ENCODE data around the gene CHL1. TPM values are rescaled to one million over a fixed set of nuclear protein-coding genes. Genes with fewer than 3 reads are reported as not detected.

The CHL1 gene, protein sequence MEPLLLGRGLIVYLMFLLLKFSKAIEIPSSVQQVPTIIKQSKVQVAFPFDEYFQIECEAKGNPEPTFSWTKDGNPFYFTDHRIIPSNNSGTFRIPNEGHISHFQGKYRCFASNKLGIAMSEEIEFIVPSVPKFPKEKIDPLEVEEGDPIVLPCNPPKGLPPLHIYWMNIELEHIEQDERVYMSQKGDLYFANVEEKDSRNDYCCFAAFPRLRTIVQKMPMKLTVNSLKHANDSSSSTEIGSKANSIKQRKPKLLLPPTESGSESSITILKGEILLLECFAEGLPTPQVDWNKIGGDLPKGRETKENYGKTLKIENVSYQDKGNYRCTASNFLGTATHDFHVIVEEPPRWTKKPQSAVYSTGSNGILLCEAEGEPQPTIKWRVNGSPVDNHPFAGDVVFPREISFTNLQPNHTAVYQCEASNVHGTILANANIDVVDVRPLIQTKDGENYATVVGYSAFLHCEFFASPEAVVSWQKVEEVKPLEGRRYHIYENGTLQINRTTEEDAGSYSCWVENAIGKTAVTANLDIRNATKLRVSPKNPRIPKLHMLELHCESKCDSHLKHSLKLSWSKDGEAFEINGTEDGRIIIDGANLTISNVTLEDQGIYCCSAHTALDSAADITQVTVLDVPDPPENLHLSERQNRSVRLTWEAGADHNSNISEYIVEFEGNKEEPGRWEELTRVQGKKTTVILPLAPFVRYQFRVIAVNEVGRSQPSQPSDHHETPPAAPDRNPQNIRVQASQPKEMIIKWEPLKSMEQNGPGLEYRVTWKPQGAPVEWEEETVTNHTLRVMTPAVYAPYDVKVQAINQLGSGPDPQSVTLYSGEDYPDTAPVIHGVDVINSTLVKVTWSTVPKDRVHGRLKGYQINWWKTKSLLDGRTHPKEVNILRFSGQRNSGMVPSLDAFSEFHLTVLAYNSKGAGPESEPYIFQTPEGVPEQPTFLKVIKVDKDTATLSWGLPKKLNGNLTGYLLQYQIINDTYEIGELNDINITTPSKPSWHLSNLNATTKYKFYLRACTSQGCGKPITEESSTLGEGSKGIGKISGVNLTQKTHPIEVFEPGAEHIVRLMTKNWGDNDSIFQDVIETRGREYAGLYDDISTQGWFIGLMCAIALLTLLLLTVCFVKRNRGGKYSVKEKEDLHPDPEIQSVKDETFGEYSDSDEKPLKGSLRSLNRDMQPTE (N-terminal part only)
- not detected for total RNA-seq

DNA sequence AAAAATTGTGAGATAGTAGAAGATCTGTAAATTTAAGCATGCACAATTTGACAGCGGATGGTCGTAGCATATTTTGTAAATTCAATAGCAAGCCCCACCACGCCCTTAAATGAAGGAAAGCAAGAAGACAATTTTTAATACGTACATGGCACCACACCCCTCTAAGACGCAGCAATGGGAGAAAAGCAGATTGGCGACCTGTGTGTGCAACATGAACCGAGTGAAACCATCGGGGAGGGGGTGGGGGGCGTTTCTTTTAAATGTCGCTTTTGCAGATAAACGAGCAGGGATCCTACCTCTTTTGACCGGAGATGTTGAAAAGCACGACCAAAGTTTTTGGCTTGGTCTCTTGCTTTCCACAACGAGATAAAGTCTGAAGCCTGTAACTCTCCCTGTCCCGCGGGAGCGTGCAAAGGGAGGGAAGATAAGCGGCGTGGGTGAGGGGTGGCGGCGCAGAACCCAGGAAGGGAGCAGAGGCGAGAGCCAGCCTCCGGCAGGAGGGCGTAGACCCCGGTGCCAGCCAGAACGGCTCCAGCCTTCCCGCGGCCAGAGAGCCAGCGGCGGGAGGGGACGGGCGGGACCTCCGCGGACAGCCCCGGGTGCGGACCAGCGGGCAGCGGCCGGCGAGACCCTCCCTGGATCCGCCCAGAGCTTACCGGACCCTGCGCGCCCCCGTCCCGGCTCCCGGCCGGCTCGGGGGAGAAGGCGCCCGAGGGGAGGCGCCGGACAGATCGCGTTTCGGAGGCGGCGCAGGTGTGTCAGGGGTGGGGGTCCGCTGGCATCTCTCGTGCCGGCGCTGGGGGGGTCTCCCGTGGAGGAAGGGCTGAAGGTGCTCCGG is at the start of gene CHL1:
Gene CHL1 (plus strand): TSS at position 453 of the 838 bp plus-strand sequence. CDS start 123,014 bp downstream, outside the sequence.
- peaks cover 24% of the 10 kb centered on the region for H3K27me3 Mint-ChIP-seq
- DNase-seq: peak; percentile 21
- H3K27ac Mint-ChIP-seq: peak within 1 kb of the TSS; percentile 38
- no peak for ATAC-seq (ENCODE audit: low read depth)
- peaks cover 3% of the 10 kb centered on the region for H3K36me3 Mint-ChIP-seq
- H3K4me3 Mint-ChIP-seq: peak within 1 kb of the TSS; percentile 3
- H3K4me1 Mint-ChIP-seq: peaks cover 3% of the 10 kb centered on the region
- peaks cover 2% of the 10 kb centered on the region for H3K9me3 Mint-ChIP-seq
- POLR2A ChIA-PET: no interaction called here

DNA sequence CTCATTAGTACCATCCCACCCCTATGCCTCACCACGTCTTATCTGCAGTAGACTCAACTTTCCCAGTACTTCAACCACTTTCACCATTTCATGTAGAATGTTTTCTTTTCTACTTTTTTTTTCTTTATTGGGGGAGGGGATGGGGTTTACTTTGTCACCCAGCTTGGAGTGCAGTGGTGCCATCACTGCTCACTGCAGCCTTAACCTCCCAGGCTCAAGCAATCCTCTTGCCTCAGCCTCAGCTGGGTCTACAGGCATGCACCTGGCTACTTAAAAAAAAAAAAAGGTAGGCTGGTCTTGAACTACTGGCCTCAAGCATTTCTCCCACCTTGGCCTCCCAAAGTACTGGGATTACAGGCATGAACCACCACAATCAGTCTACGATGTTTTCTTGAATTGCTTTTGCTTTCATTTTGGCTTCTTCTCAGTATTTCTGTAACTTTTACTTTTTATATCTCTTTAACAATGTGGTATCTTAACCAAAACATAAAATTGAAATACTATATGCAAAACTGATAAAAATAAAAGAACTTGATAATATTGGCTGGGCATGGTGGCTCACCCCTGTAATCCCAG is 44.9 kb upstream of the CHL1 start:
- no peak overlapping the region for H3K4me3 Mint-ChIP-seq
- POLR2A ChIA-PET: no interaction called here
- ATAC-seq (ENCODE audit: low read depth): no peak
- no peaks in the 10 kb centered on the region for H3K9me3 Mint-ChIP-seq
- no peak for DNase-seq
- no peaks in the 10 kb centered on the region for H3K36me3 Mint-ChIP-seq
- H3K27me3 Mint-ChIP-seq: no peaks in the 10 kb centered on the region
- no peaks in the 10 kb centered on the region for H3K4me1 Mint-ChIP-seq
- H3K27ac Mint-ChIP-seq: no peak overlapping the region

DNA sequence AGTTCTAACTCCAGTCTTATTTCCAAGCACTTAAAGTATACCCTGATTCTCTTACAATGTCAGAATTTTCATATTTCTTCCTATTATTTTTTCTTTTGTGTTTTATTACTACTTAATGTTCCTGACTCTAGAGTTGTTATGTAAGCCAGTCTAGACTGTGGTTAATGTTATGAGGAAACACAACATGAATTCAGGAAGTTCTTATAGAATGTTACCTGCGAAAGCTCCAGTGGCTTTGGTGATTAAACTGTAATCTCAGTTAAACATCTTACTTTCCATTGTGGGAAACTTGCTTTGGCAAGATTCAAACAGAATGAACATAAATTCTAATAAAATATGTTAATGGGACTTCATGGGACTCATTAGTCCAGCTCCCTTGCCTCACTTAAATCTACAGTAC is 36.6 kb upstream of the CHL1 start:
- no peaks in the 10 kb centered on the region for H3K4me1 Mint-ChIP-seq

DNA sequence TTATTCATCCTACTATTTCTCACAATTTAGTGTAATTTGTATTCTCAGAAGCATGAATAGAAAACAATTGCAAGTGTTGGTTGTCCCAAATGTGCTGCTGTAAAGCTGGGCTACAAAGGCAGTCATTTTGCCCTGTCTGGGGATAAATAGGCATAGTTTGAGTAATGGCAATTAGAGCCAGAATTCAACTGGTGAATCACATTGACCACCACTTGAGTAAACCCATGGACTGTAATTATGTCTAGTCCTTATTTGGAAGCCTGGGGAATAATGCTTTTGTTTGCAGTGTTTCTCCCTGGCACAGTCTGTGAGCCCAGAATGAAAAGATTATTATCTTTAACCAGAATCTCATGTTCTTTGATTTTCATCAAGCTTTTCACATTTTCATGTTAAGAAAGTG is 30.5 kb upstream of the CHL1 start:
- DNase-seq (no peak), ATAC-seq (ENCODE audit: low read depth) (no peak)
- Mint-ChIP-seq H3K27ac (no peak overlapping the region), H3K27me3 (no peaks in the 10 kb centered on the region), H3K9me3 (no peaks in the 10 kb centered on the region), H3K4me3 (no peak overlapping the region), H3K4me1 (no peaks in the 10 kb centered on the region), H3K36me3 (no peaks in the 10 kb centered on the region)
- POLR2A ChIA-PET: no interaction called here

More for the DNA sequence above, 36.6 kb upstream of the CHL1 start:
- no peaks in the 10 kb centered on the region for H3K9me3 Mint-ChIP-seq
- no peaks in the 10 kb centered on the region for H3K36me3 Mint-ChIP-seq
- DNase-seq (no peak), ATAC-seq (ENCODE audit: low read depth) (no peak)
- H3K4me3 Mint-ChIP-seq: no peak overlapping the region
- H3K27me3 Mint-ChIP-seq: no peaks in the 10 kb centered on the region
- POLR2A ChIA-PET: no interaction called here
- no peak overlapping the region for H3K27ac Mint-ChIP-seq

DNA sequence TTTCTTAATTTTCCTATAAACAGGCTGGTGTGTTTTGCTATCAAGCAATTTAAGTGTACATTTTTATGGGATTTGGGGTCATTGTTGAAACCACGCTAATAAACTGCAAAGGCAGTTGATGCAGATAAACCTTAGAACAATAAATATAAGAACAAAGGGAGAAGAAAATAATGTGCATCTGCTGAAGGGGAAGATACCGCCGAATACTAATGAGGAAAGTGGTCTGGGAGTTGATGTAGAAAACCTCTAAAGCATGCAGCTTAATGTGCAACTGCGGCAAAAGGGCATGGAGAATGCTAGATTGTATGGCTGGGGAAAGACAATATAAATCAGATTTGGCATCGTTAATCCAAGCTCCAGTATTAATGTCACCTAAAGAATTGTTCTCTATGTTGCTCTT is 29.8 kb upstream of the CHL1 start:
- no peak for ATAC-seq (ENCODE audit: low read depth)

DNA sequence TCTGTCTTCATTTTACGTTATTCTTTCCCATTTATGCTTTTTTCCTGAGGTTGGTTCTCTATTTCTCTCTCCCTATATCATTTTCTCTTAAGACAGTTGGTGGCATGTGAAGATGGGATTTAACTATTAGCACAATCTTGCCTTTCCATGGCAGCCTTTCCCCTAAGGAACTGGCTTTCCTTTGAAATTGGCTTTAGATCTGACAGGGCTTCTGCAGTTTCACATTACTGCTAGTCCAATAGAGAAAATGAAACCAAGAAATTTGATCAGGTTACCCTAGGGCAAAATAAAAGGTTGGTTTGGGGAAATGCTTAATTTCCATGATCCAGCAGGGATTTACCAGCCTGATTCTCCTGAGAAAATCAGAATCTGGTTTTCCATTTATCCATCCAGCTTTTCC is 22.7 kb upstream of the CHL1 start:
- Mint-ChIP-seq H3K27ac (no peak overlapping the region), H3K9me3 (no peaks in the 10 kb centered on the region), H3K27me3 (no peaks in the 10 kb centered on the region), H3K4me1 (no peaks in the 10 kb centered on the region), H3K4me3 (no peak overlapping the region), H3K36me3 (no peaks in the 10 kb centered on the region)
- no peak for DNase-seq
- POLR2A ChIA-PET: no interaction called here
- ATAC-seq (ENCODE audit: low read depth): no peak

More for the DNA sequence above, 29.8 kb upstream of the CHL1 start:
- Mint-ChIP-seq H3K27me3 (no peaks in the 10 kb centered on the region), H3K4me3 (no peak overlapping the region), H3K36me3 (no peaks in the 10 kb centered on the region), H3K9me3 (no peaks in the 10 kb centered on the region), H3K4me1 (no peaks in the 10 kb centered on the region), H3K27ac (no peak overlapping the region)
- POLR2A ChIA-PET: no interaction called here
- DNase-seq: no peak

DNA sequence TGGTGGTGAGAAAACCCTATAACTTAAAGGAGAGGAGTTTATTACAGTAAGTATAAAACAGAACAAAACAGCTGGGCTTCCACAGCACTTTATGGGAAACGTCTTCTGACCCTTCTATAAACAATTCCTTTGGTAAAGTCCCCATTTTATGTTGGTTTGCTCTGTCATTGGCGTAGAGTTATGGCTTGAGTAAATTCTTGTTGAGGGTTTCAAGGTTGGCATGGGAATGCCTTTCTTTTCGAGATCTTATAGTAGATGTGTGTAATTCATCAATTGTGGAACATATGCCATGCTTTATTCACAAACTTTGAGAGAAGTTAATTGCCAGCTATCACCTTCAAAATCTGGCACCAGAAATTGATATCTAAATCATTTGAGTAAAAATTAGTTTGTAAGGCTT is 11.6 kb upstream of the CHL1 start:
- no peak for ATAC-seq (ENCODE audit: low read depth)
- Mint-ChIP-seq H3K36me3 (no peaks in the 10 kb centered on the region), H3K27me3 (no peaks in the 10 kb centered on the region), H3K4me3 (no peak overlapping the region), H3K9me3 (no peaks in the 10 kb centered on the region), H3K27ac (no peak overlapping the region), H3K4me1 (no peaks in the 10 kb centered on the region)
- DNase-seq: no peak
- POLR2A ChIA-PET: no interaction called here

DNA sequence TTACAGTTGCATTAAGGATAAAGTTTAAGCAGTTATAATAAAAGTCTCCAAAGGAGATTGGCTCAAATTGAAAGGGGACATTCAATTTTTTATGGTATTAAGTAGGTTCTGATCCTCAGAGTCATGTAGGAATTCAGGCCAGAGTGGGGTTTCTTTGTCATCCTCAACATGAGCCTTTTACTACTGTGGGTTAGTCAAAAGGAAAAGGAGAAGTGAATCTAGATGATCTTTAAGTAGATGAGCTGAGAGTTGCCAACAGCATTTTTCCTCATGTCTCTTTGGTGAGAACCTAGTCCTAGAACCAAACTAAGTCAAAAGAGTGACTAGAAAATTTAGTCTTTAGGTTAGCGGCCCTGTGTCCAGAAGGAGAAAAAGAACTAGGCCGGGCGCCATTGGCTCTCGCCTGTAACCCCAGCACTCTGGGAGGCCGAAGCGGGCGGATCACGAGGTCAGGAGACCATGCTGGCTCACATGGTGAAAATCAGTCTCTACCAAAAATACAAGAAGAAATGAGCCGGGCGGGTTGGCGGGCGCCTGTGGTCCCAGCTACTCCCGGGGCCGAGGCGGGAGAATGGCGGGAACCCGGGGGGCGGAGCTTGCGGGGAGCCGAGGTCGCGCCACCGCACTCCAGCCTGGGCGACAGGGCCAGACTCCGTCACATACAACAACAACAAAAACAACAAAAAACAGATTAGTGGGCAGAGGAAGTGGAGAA is 4.2 kb upstream of the CHL1 start:
- H3K36me3 Mint-ChIP-seq: peaks cover 3% of the 10 kb centered on the region
- ATAC-seq (ENCODE audit: low read depth): no peak
- DNase-seq: no peak
- POLR2A ChIA-PET: no interaction called here
- peaks cover 3% of the 10 kb centered on the region for H3K4me1 Mint-ChIP-seq
- no peak overlapping the region for H3K4me3 Mint-ChIP-seq
- H3K27ac Mint-ChIP-seq: no peak overlapping the region
- peaks cover 2% of the 10 kb centered on the region for H3K9me3 Mint-ChIP-seq
- H3K27me3 Mint-ChIP-seq: peaks cover 20% of the 10 kb centered on the region

DNA sequence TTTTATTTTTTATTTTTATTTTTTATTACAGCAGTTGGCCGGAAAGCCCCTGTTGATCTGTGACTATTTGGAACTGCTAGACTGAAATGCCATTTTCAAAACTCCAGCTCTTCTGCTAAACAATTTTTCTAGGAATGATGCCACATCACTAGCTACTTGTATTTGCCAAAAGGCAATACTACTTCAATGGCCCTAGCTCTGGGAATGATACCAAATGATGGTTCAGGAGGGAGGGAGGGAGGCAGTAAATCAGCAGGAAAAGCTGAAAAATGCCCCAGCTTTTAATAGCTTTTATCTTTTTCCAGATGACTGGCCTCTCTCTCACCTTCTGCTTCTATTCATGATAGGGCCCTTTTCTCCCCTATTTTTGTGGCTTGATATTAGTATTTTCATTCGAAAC is 2.6 kb upstream of the CHL1 start:
- ATAC-seq (ENCODE audit: low read depth): no peak
- H3K4me3 Mint-ChIP-seq: no peak overlapping the region
- H3K27me3 Mint-ChIP-seq: peaks cover 24% of the 10 kb centered on the region
- no peak for DNase-seq
- H3K27ac Mint-ChIP-seq: no peak overlapping the region
- H3K36me3 Mint-ChIP-seq: peaks cover 3% of the 10 kb centered on the region
- peaks cover 2% of the 10 kb centered on the region for H3K9me3 Mint-ChIP-seq
- peaks cover 3% of the 10 kb centered on the region for H3K4me1 Mint-ChIP-seq
- POLR2A ChIA-PET: no interaction called here

DNA sequence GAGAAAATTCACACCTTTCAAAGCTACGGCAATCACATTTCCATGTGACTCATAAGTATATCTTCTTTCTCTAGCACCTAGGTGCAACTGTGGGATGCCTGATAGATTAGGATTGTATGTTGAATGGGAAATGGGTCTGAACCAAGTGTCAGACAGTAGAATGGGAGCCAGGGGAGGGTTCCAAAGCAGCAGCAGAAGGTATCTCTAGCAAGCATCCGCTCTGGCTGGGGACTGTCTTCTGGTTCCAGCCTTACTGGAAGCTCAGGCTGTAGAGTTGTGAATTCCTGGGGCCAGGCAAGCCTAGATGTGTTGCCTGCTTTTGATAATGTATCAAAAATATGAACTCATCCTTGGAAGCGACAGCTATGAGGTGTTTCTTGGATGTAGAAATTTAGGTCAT is 2.1 kb upstream of the CHL1 start:
- ATAC-seq (ENCODE audit: low read depth): no peak
- Mint-ChIP-seq H3K27me3 (peaks cover 24% of the 10 kb centered on the region), H3K27ac (no peak overlapping the region), H3K4me1 (peaks cover 3% of the 10 kb centered on the region), H3K4me3 (no peak overlapping the region), H3K36me3 (peaks cover 3% of the 10 kb centered on the region), H3K9me3 (peaks cover 2% of the 10 kb centered on the region)
- no peak for DNase-seq
- POLR2A ChIA-PET: no interaction called here

DNA sequence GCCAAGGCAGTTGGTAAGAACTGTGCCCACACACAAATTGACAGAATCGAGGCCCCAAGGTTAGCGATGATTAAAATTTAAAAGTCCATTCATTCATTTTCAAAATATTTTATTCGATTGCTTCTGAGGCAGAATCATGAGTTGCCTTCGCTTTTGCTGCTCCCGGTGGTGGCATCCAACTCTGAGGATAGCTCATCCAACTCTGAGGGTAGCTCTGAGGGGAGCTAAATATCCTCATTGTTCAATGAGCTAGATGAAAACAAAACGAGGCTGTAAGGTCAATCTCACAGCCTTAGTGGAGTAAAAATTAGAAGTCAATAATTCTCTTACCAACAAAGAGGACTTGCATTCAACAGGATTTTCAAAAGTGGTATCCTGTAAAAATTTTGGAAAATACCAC is 897 bp upstream of the CHL1 start:
- DNase-seq (no peak), ATAC-seq (ENCODE audit: low read depth) (no peak)
- no peak overlapping the region for H3K27ac Mint-ChIP-seq
- peaks cover 24% of the 10 kb centered on the region for H3K27me3 Mint-ChIP-seq
- POLR2A ChIA-PET: no interaction called here
- H3K36me3 Mint-ChIP-seq: peaks cover 3% of the 10 kb centered on the region
- H3K9me3 Mint-ChIP-seq: peaks cover 2% of the 10 kb centered on the region
- H3K4me1 Mint-ChIP-seq: peaks cover 3% of the 10 kb centered on the region
- no peak overlapping the region for H3K4me3 Mint-ChIP-seq

DNA sequence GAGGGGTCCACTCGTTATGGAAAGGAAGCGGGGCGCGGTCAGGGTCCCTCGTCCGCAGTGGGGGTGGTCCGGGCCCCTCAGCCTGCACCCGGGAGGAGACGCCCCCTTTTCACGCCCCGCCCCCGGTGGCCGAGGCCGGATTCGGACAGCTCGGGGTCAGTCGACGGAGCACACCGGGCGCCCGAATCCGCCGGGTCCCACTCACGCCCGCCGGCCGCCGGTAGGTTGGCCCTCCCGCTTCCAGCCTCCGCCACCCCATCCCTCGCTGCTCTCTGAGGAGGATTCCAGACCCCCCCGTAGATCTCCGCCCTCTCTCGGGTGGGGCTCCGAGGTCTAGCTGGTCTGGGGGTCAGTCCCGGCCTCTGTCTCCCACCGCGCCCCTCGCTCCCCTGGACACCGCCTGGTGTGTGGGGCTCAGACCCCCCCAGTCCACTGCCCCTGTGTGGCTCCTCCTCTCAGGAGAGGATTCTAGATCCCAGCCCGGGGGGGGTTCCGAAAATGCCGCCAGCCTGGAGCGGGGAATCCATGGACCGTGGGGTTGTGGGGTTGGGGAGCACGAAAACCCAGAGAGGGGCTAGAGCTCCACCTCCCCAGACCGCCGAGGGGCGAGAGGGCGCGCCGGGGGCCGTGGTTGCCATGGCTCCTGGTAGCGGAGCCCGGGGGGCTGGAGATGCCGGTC is 725 bp downstream of the CHL1 start:
- Mint-ChIP-seq H3K4me3 (no peak overlapping the region), H3K27me3 (peaks cover 24% of the 10 kb centered on the region), H3K36me3 (peaks cover 3% of the 10 kb centered on the region), H3K27ac (no peak overlapping the region), H3K4me1 (peaks cover 3% of the 10 kb centered on the region), H3K9me3 (peaks cover 2% of the 10 kb centered on the region)
- DNase-seq (peak; percentile 24), ATAC-seq (ENCODE audit: low read depth) (no peak)
- POLR2A ChIA-PET: no interaction called here
